Activated T-helper 1 cell treated with Interleukin-2 at 50 U/mL for 16 hours (primary cell): ENCODE results near the gene FILIP1.

ENCODE experiments used
- DNase-seq: peaks from one replicate; pipeline ENCODE4 v3.0.0-alpha.2; 2020; ENCODE audit warnings: low read depth

The FILIP1 gene, protein sequence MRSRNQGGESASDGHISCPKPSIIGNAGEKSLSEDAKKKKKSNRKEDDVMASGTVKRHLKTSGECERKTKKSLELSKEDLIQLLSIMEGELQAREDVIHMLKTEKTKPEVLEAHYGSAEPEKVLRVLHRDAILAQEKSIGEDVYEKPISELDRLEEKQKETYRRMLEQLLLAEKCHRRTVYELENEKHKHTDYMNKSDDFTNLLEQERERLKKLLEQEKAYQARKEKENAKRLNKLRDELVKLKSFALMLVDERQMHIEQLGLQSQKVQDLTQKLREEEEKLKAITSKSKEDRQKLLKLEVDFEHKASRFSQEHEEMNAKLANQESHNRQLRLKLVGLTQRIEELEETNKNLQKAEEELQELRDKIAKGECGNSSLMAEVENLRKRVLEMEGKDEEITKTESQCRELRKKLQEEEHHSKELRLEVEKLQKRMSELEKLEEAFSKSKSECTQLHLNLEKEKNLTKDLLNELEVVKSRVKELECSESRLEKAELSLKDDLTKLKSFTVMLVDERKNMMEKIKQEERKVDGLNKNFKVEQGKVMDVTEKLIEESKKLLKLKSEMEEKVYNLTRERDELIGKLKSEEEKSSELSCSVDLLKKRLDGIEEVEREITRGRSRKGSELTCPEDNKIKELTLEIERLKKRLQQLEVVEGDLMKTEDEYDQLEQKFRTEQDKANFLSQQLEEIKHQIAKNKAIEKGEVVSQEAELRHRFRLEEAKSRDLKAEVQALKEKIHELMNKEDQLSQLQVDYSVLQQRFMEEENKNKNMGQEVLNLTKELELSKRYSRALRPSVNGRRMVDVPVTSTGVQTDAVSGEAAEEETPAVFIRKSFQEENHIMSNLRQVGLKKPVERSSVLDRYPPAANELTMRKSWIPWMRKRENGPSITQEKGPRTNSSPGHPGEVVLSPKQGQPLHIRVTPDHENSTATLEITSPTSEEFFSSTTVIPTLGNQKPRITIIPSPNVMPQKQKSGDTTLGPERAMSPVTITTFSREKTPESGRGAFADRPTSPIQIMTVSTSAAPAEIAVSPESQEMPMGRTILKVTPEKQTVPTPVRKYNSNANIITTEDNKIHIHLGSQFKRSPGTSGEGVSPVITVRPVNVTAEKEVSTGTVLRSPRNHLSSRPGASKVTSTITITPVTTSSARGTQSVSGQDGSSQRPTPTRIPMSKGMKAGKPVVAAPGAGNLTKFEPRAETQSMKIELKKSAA (N-terminal part only)

DNA sequence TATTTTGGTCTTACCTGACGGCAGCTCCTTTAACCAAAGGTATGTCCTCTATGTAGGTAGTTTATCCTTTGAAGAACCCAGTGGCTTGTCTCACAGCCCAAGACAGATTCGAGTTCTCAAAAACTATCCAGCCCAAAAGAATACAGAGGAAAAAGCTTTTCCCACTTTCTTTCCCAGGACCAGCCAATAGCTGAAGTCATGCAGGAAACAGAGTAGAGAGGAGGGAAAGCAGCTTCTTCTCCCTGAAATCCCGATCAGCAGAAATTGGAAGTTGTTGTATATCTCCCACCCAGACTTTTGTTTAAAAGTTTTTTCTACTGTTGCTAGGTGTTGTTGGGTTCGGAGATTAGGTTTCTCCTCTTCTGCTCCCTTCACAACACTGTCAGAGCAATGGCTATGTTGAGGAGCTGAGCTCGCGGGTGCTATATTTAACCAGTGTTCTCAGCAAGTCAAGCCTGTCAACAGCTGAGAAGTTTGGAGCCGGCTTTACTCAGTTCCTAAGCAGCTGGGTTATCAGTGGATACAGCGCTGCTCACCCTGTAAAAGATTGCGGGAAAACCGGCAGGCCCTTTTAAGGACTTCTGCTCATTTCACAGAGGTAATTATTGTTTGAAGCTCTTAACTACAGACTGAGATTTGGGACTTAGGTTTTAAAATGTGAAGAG lies at the start of gene FILIP1:
TSS of gene FILIP1 (minus strand) at position 401 of the 665 bp plus-strand sequence. CDS start 78,828 bp downstream, outside the sequence.
- DNase-seq, result no peak

DNA sequence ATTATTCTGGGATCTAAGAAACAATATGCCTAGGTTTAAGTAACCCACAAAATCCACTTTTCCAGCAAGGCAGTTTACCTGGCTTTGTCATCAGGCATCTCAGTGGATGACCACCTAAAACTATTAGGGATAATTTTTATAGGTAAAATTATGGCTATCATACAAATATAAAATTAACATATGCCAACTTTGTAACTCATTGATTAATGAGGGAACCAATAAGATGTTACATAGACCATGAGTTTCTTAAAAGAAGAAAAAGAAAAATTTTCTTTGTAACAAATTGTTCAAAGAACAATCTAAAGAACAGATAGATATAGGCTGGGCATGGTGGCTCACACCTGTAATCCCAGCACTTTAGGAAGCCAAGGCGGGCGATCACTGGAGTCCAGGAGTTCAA lies 49.7 kb upstream of the FILIP1 start:
- no peak for DNase-seq

DNA sequence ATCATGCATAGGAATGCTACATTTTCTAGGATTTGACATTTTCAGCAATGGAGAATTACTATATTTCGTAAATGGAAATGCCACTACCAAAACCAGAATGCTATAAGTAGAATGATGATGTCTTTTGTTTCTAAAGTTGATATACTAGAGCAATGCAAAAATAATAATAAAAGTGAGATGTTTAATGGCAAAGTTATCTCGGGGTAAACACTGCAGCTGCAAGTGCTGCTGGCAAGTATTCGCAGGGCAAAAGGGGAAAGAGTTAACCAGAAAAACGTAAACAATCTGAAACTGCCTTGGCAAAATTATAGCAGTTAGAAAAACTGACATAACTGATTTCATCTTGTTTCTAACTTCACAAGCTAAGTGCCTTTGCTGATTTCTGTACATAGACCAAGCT lies 45.5 kb upstream of the FILIP1 start:
- DNase-seq, result no peak

DNA sequence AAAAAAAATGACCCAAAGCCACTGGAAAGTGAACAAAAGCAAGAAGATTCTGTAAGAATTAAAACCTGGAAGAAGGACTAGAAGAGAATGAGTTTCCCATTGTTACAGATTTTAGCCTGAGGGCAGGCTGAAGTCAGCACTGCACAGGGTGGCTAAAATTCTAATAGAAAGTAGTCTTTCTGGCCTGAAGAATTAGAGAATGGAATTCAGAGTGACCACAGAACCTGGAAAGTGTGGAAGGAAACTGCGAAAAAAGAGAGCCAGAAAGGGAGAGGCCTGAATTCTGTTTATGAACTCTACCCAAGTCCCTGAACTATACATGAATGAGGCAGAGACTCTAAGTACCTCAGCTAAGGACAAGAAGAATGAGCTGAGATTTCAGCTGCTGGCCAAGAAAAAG lies 38.9 kb upstream of the FILIP1 start:
- no peak for DNase-seq

DNA sequence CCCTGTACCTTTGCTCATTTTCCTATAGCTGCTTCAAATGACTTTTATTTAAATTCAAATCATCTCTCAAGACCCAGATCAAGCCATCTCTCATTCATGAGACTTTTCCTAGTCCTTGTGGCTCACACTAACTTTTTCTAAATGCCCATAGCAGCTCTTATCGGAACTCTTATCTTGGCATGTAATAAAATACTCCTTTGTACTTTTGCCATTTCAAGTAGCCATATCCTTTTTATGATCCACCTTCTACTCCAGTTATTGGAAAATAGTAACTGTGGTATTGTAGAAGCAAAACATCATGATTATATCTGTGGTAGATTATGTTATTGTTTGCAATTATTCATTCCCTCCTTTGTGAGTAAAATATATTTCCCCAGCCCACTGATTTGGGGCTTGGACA lies 37.6 kb upstream of the FILIP1 start:
- no peak for DNase-seq

DNA sequence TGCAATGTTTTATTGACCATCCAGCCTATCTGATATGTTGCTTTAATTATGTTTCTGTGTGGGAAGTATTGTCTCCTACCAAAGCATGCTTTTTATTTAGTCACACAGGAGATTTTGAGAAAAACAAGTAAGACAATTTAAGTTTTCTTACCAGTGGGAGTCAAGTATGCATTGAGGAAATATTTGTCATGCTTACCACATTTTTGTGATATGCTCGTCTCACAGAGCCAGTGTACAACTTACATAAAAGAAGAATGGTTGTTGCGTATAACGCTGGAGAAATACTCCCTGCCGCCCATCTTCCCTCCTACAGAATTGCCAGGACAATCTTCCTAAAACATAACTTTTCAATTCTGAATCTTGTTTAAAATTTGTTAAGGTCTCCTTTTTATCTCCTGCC lies 37.1 kb upstream of the FILIP1 start:
- DNase-seq, result no peak

DNA sequence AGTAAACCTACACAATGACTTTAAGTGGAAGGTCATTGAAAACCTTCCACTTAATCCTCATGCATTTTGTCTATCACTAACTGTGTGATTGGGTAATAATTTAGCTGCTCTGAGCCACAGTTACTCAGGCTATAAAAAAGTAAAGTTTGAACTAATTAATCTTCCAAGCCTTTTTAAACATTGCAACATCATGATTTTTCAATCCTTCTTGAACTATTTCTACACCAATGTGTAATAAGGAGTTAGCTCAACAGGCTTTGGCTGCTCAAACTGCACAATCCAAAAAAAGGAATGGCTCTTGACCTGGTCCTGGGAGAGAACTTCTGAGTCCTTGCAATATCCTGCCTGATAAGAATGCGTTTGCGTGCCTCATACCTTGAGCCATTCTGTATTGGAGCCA lies 34.8 kb upstream of the FILIP1 start:
- DNase-seq, result no peak

DNA sequence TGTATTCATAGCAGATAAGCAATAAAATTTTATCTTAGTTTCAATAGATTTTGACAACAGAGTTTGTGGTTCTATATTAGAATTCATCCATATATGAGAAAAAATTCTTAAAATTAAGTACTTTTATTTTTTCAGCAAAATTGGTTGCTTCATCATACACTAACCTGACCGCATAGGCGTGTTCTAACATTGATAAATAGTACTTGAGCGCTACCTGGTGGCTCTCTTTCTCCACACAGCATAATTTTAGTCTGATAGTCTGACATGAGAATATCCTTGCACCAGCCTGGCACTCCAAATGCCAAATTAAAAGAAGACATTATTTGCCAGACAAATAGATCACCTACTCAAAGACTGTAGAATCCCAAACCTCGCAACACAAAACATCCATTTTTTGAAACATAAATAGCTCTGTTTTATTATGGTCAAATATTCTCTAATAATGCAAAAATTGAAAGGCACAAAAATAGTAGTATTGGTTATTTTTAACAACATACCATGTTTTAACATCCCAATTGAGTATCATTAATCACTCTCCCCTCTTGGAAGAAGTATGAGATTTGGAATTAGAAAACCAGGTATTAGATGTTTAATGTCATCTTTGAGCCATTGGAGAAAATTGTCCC lies 33.0 kb upstream of the FILIP1 start:
- DNase-seq, result peak; percentile 7

DNA sequence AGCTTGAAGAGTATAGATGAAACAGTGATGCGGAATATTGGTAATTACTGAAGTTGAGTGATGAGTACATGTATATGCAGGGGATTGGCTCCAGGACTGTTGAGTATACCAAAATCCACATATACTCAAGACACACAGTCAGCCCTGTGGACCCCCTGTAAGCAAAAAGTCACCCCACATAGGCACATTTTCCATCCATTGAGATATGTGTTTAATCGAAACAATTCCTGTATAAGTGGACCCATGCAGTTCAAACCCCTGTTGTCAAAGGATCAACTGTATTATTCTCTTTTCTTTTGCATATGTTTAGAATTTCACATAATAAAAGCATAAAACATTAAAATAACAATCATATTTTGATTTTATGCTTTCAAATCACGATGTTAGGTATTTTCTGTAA lies 32.1 kb upstream of the FILIP1 start:
- DNase-seq, result no peak

DNA sequence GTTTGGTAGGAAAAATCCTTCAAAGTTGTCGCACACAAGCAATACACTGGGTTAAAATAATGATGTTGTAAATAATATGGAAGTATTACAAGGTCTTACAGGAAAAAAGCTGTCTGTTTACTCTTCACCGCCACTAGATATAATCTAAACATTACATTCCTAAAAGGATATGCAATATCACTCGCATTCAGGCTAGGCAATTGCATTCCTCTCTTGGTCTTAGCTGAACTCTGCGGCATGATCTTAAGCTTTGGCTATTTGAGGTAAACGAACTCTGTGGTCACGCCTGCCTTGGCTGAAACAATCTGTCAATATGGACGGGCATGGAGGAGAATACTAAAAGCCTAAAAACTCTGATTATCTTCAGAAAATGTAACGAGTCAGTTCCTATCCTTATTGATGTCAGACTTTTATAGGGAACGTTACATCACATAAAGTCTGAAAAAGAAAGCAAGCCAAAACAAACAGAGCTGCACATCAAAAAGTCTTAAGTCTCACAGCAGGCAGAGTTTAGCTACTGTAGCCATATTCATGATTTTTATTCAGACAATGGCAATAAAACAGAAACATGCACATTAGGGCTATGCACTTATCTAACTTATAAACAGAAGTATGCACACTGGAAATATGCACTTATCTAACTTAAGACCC lies 30.8 kb upstream of the FILIP1 start:
- no peak for DNase-seq

DNA sequence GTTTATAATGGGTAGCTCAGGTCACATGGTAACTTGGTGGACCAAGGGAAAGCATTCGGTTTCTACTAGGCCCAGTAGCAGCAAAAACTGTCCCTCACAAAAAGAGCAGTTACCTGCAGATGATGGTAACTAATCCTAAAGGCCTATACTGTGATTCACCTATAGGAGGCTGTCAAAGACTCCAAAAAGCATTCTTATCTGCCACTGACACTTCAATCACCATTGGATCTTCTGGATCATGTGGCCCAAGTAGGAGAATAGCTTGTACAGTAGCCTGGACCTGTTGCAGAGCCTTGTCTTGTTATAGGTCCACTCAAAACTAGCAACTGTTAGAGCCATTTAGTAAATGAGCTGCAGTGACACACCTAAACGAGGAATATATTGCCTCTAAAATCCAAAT lies 23.2 kb upstream of the FILIP1 start:
- DNase-seq, result no peak

DNA sequence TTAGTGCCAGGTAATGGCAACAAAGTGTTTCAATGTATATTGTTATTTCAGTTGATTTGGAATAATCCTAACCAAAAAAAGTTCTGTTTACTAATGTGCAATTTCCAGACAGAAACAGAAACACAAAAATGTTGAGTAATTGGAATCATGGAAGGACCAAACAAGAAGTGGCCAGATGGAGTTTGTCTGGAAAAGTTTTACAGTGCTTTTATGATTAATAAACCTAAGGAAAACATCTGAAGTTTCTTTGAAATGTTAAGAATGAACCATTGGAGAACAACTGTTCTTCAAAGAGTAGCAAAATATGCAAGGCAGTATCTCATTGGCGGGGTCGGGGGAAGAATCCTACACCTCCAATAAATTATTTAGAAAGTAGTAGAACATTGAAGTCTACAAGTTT lies 19.0 kb upstream of the FILIP1 start:
- DNase-seq, result no peak

DNA sequence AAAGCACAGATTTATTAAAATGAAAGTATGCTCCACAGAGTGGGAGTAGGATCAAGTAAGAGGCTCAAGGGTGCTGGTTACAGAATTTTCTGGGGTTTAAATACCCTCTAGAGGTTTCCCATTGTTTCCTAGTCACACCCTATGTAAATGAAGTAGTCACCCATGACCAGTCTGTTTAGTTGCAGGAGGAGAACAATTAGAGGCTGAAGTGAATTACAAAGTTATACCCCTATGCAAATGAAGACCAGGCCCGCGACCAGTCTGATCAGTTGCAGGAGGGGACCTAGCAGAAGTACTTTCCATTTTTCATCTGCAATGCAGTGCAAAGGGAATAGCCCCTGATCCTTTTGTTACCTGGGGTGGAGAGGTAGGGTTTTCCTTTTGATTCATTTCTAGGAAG lies 11.8 kb upstream of the FILIP1 start:
- DNase-seq, result no peak

DNA sequence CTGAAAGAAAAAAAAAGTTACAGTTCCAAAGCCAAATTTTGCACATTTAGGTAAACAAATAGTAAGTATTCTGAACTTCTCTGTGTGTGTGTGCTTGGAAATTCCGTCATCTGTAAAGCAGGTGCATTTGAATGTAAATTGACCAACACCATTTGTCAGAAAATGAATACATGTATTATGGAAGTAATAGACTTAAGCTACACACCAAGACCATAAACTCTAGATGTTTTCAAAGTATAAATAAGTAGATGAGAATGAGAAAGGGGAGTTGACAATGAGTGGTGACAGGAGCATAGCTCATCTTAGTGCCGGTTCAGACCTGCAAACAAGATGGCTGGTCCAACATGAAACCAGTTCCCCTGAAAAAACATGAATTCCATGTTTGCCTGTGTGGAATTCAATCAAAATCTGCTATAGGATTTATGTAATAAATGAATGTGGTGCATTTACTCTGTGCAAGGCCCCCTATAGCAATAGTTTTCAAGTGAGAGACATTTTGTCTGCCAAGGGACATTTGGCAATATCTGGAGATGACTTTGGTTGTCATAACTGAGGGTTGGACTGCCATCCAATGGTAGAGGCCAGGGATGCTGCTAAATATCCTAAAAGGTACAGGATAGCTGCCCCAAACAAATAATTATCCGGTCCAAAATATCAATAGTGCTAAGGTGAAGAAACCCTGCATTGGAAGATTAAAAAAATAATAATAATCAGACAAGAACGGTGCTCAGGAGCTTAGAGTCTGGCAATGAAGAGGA lies 11.0 kb upstream of the FILIP1 start:
- no peak for DNase-seq

DNA sequence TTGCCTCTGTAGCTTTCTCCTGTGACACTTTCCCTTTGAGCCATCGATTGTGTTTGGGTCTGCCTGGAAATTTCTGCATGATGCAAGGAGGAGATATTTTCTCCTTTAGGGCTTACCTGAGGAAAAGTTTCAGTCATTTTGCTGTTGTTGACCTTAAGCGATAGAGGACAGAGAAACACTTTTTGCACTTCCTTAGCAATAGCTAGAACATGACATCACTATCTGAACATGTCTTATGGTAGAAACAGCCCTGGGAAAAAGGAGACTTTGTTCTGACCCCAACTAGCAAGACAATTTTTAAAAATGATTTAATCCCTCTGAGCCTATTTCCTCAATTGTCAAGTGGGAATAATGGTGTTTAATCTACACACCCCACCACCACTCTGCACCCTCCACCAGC lies 9.7 kb upstream of the FILIP1 start:
- no peak for DNase-seq

DNA sequence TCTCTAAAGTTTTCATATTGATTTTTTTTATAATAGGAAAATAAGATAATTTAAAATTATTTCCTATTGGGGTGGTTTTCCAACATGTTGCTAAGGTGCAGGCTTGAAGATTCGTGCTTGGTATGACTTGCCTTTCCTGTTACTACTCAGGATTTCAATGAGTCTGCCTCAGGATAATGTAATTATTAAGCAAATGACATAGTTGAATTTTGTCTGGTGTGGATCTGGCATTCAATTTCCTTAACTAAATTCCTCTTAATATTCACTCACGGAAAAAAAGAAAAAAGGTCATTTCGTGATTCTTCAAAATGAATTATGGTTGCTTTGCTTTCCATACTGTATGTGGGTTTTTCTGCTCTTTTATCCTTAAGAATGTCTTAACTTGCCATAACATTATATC lies 9.3 kb upstream of the FILIP1 start:
- no peak for DNase-seq

DNA sequence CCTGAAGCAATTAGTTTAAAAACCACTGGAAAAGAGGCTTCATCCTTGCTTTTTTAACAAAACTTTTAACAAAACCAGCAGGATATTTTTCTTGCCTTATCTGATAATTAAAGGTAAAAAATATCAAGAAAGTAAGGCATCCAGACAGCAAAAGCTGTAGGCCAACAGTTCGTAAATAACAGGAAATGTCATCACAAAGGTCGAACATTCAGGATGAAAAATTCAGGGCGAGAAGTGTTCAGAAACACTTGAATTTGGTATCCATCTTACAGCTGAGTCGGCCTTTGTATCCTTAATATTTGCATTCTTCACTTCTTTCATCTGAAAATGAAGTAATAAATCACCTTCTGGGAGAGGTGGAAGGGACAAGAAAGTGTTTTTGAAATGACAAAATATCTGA lies 8.2 kb upstream of the FILIP1 start:
- no peak for DNase-seq

DNA sequence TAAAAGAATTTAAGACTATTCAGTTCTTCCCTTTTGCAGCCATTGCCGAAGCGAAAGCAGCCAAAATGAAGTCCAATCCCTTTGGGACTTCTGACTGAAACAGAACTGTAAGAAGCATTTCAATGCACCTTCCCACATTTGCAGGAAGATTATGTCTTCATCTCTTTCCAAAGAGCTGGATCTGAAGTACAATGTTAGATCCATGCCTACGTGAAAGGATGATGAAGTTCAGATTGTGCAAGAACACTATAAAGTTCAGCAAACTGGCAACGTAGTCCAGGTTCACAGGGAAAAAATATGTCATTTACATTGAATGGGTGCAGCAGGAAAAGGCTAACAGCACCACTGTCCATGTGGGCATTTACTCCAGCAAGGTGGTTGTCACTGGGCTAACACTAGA lies 6.0 kb upstream of the FILIP1 start:
- no peak for DNase-seq

DNA sequence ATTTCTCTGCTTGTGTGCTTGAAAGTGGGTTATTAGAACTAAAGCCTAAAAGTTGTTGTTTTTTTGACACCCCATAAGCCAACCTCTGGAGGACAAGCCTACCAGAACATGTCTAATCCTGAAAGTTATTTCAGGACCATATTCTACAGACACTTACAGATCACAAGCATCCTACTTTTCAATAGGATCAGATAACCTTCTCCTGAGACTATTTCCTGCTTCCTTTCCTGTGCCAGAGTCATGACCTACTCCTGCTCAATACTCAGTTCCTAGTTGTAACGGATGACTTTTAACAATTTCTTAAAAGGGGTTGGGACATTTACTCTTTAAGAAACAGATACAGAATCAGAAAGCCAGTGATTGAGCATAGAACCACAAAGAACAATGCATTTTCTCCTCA lies 5.3 kb upstream of the FILIP1 start:
- no peak for DNase-seq

DNA sequence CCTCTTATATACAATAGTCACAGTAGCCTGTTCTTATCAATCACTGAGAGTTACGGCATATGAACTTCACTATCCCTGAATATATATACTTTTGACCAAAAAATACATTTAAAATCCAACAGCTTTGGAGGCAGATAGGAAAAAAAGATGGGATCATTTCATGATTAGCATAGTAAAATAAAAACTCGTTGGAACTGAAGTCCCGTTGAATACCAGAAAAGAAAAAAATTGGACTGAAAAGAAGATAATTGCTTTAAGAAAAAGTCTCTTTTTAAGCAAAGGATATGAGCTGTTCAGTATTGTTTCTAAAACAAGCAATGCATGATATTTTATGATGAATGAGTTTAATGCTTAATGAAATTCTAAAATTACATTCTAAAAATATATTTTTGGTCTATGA lies 4.4 kb upstream of the FILIP1 start:
- no peak for DNase-seq
